GM18861 (cell line): ENCODE data around the gene PLD5.
A peak's percentile ranks its signal among the peaks of the same experiment; 100 is the strongest.
"Not testable (repeated sequence)": the region's sequence is repeated elsewhere in the genome, so short reads cannot be mapped to it uniquely, and the experiment has no call there.

ENCODE experiments used
- ATAC-seq: cut with Tn5 transposase; IDR thresholded peaks from one replicate; pipeline ENCODE4 v1.9.1; 2021; ENCODE audit not compliant: unreplicated experiment

Gene PLD5

DNA sequence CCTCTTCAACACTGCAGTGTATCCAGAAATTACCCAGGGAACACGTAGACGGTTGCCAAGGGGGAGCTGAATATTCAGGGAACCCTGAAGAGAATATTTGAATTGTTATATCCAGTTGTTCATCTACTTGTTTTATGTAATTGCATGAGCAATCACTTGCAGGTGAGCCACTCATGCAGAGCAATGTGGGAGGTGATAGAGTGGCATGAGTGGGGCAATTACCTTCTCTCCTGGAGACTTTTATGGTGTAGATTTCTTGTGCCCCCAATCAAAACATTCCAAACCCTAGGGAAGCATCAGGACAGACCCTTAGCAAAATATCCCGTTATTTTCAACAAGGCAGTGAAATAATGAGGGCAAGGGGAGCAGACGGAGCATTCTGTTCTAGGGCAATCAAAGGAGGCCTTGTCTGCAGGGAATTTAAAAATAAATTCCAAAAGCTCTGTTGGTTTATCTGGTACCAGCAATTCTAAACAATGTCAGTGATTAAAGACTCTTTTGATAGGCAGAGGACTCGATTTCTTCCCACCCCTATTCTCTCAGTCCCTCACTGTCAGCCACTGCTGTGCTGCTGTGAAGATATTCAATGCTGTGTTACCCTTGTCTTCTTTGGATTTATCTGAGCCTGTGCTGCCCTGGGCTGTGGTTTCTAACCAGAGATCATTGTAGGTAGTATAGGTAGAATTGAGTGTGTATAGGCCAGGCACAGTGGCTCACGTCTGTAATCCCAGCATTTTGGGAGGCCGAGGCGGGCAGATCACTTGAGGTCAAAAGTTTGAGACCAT is 345.4 kb downstream of the PLD5 start:
- no peak for ATAC-seq

DNA sequence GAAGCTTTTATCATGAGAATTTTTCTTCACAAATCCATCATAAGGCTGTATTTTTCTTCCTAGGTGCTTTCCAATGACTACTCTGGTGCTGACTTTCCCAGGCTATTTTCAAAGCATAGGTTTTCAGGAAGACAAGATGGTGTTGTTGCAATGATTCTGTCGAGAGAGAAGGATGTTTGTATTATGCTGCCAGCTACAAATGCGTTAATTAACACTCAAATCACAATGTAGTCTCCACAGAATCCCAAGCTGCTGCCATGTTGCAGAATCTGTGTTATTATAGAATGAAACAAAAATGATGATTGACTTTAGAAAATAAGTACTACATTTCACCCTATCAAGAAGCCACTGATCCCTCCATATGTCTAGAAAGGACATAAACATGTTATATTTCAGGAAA is 346.1 kb downstream of the PLD5 start:
- ATAC-seq = no peak

DNA sequence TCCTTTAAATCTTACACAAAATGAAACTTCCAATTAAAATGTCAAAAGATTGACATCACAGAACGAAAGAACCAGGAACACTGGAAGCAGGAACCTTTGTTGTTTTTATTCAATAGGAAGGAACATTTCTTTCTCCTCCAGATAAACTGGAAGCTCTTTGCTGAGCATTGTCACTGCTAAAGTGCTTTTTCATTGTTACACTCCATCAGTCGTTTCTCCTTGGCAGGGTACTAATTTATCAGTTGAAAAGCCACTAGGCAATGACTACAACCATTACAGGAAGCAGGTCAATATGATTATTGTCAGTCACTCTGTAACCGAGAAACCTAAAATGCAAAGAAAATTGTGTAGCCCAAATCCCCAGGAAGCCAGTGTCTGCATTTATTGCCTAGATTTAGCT is 362.4 kb downstream of the PLD5 start:
- no peak for ATAC-seq

DNA sequence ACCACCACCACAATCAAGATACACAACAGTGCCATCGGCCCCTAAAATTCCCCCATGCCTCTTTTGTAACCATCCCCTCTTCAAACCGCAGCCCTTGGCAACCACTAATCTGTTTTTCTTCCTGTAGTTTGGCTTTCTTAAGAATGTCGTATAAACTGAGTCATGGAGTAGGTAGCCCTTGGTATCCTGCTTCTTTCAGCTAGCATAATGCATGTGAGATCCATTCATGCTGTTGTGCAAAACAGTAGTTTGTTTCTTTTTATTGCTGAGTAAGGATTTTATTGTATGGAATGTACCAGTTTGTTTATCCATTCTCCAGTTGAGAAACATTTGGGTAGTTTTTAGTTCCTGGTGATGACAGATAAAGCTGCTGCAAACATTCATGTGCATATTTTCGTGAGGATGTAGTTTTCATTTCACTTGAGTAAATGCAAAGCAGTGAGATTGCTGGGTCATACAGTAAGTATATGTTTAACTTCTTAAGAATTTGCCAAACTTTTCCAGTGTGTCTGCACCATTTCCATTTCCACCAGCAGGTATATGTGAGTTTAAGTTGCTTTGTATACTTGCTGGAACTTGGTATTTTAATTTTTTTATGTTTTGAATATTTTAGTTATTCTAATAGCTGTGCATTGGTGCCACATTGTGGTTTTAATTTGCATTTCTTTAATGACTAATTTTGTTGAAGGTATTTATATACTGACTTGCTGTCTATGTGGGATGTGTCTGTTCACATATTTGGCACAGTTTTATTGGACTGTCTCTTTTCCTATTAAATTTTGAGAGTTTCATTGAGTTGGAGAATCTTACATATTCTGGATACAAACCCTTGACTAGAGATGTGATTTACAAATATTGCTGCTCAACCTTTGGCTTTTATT is 377.2 kb downstream of the PLD5 start:
- peak; percentile 57 for ATAC-seq

DNA sequence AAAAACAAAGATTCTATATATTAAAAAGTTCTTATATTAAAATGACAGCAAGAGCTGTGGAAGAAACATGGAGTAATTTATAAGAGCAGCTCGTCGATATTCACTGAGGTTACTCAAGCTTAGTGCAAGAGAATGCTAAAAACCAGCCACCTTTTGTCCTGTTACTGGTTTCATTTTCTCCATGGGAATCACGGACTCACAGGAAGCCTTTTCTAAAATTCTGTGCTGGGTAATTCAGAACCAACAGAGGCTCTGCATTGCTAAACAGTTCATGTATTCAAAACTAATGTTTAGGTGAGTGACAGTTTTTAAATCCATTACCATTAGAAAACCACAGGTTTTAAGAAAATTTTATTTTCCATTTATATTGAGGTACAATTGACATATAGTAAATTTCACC is 377.8 kb downstream of the PLD5 start:
- no peak for ATAC-seq

DNA sequence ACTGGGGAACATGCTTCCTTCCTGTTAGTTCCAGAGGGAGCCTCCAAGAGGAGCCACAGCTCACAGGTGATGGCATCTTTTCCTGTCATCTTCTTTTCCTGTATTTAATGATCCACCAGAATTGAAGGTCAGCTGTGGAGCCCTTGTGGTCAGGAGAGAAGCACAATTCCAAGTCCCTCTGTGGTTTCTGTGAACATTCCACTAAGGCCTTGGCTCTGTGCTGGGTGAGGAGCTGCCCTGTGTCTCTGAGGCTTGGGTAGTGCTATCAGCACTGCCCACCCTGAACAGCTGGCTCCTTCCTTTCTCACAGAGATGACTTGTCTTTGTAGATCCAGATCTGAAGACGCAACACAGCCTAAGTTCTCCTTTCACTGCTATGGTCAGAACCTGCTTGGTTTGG is 383.7 kb downstream of the PLD5 start:
- ATAC-seq = no peak

DNA sequence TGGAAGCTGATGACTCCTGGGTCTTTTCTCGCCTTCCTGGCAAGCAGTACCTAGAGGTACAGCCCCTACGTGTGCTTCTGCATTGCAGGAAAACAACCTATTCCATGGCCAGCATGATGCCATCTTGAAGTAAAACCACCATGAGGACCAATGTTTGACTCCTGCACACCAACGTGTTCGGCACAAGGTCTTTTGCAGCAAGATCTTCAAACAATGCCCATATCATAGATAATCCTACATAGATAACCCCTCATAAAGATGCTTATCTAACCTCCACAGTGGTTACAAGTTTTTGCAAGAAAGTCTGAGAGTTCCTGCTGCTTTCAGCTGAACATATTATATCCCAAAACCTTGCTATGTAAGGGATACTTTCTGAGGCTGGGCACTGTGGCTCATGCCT is 384.5 kb downstream of the PLD5 start:
- ATAC-seq = peak; percentile 8

DNA sequence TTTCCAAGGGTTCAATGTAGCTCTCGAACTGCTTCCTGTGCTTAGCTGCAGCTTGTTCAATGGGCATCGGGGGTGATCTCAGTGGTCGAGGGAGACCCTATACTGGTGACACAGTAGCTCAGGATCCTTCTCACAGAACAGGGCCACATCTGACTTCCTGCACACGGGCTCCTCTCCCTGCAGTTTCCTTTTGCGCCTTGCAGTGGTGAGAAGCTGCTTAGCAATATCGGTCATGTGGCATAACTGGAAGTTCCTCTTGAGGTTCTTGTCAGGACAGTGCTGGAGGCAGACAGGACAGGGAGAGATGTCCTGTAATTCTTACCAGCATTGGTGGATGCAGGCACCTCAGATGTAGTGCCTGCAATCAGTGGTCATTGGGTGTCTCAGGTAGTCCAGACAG is 385.1 kb downstream of the PLD5 start:
- ATAC-seq = peak; percentile 75

DNA sequence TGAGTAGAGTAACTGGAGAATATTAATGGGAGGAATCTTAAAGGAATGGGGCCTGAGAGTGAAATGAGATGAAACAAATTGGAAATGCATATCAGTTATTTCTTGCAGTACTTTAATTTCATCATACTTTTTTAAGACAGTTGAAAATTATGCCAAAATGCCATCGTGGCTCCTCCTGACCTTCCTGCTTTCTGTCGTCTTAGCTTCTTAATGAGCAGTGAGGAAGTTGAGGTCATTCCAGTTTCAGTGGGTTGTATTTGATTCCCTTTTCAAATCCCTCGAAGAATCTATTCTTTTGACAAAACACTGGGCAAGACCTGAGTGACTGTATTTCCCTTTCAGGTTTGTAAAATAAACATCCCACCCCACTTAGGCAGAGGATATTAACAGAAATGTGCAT is 390.7 kb downstream of the PLD5 start:
- ATAC-seq = no peak

DNA sequence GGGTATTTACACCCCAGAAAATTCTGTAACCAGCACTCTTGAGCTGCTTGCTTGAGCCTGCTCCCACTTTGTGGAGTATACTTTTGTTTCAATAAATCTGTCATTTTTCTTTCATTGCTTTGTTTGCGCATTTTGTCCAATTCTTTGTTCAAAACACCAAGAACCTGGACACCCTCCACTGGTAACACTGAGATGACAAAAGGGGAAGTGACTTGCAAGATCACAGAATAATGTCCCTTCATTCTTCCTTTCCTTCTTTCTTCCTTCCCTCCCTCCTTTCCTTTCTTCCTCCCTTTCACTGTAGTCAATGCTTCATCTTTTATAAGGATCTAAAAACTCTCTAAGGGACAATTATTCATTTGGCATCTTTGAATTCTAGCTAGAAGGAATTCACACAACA is 391.1 kb downstream of the PLD5 start:
- no peak for ATAC-seq

DNA sequence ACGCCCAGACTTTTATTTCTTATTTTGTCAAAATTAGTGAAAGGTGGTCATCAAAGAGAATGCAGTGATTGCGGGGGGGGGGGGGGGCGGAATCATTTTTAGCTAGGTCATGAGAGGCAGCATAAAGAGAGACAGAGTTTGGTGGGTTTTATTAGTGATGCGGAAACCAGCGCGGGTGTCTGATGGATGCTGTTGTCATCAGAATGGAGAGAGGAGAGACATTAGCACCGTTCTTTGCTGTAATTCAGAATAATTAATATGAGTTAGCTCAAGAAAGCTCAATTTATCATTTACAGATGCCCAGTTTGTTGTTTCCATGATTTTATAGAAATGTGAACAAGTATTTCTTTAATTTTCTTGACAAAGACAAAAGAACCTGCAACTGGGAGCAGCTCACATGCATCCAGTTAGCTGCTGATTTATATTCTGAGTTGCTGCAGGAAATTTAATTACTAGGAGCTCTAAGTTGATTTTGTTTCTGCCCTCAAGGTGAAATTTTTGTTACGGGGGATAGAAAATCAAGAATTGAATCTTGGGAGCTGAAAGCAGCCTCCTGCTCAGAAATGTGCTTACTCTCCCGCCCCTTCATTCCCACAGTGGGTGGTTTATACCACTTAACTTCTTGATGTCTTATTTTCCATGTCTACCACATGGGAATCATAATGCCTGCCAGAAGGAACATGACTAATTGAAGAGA is 392.2 kb downstream of the PLD5 start:
- ATAC-seq = no peak

DNA sequence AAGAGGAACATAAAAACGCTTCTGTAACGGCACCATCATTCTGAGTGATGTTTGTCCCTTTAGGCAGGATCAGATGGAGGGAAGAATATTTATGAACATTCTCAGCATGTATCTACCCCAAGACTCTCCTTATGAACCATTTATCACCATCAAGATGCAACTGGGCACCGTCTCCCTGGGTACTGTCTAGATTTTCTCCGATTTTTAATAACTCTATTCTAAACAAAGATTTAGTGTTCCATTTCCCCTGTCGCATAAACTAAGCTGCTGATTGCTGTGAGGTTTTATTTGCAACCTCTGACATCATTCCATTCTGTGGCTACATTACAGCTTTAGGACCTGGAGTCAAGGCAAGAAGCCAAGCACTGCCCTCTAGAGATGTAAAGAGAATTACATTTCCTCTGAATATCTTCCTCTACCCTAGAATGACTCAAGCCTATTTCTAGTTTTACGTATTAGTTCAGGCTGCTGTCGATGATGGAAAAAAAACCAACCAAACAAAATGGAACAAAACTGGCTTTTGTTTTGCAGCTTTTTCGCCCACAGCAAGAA is 395.5 kb downstream of the PLD5 start:
- ATAC-seq = peak; percentile 93

DNA sequence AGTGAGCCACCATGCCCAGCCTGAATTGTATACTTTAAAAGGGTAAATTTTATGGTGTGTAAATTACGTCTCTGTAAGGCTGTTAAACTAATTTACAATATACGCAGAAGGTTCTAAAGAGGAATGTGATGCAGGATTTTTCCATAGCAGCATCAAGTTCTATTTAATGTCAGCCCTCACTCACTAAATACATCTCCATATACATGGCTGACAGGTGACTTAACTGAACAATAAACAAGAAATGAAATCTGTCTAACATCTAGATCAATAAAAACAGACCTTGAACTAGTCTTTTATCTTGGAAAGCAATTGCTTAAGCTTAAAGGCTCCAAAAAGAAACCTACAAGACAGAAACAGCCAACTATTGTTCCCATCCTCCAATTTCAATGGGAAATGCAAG is 404.1 kb downstream of the PLD5 start:
- no peak for ATAC-seq

DNA sequence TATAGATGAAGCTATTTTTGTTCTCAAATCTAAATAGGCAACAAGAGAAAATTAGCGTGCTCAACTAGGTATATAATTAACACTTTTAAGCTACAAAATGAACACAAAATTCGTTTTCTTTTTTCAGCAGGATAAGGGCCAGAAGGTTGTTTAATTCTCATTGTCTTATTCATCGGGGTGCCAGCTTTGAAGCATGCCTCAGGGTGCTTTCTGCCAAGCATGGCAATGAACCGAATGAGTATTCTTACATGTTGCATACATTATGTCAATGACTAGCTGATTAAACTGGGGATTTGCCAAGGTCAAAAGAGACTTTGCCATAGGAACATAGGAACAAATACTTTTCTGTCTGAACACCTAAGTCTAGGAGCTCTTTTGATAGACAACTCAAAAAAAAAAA is 423.6 kb downstream of the PLD5 start:
- ATAC-seq = no peak

DNA sequence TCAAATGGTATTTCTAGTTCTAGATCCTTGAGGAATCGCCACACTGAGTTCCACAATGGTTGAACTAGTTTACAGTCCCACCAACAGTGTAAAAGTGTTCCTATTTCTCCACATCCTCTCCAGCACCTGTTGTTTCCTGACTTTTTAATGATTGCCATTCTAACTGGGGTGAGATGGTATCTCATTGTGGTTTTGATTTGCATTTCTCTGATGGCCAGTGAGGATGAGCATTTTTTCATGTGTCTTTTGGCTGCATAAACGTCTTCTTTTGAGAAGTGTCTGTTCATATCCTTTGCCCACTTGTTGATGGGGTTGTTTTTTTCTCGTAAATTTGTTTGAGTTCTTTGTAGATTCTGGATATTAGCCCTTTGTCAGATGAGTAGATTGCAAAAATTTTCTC is 427.2 kb downstream of the PLD5 start:
- not testable (repeated sequence) for ATAC-seq

DNA sequence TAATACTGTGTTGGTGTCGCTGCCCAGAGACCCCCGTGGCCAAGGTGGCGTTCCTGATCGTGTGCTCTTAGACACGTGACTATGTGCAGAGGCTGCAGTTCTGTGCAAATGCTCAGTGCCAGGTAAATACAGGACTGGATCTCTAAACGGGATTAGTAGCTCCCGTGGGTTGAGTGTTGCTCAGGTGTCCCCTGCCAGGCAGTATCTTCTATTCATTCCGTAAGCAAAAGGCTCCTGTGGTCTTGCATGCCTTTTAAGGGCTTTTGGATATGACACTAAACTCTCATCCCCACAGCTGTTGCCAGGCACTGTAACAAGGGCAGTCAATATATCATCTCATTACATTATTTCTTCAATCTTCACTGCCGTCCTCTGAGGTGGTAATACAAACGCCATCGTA is 431.4 kb downstream of the PLD5 start:
- ATAC-seq = no peak

DNA sequence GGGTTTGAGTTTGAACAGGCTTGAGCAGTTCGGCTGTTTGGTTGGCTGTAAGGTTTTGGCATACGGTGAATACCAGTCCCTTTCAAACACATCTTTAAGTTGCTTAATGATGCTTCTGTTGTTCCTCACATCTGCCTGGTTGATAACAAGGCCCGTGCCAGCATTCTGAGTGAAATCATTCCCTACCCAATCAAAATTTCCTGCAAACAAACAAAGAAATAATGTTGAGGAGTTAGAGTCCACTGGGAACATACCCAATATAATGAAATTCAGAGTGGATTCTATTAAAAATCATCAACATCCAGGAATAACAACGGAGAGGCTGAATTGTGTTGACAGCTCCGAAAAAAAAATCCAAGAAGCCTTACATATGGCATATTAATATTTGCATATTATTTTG is 434.6 kb downstream of the PLD5 start:
- ATAC-seq = no peak

DNA sequence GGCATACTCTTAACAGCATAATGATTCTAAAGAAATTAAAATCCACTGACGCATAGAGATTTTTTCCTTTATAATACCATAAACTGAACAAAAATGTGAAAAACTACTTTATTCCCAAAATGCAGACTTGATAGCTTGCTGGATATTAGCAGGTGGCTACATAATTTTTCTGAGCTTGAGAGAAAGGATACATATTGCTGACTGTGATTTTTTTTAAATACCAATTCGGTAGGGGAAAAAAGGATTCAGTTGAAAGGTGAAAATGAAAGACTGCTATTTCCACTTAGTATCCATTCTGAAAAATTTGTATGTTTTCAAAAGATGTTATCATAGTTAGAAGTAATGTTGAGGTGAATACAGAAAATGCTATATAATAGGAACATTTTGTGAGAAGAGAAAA is 435.6 kb downstream of the PLD5 start:
- ATAC-seq = no peak

DNA sequence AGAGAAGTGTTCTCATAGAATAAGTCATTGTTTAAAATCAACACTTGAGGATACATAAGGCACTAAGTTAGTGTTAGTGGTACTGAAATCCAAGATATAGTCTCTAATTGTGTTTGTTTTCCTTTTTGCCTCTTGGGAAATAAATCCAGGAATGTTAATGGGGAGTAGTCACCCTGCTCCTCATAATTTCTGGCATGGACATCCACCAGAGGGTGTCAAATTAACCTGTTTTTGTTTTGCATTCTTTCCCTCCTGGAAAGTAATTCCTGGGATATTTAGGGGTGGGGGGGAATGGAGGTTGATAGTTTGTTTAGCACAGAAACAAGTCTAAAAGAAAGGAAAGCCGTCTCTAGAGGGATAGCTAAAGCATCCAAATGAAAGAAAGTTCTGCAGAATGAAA is 437.8 kb downstream of the PLD5 start:
- no peak for ATAC-seq

DNA sequence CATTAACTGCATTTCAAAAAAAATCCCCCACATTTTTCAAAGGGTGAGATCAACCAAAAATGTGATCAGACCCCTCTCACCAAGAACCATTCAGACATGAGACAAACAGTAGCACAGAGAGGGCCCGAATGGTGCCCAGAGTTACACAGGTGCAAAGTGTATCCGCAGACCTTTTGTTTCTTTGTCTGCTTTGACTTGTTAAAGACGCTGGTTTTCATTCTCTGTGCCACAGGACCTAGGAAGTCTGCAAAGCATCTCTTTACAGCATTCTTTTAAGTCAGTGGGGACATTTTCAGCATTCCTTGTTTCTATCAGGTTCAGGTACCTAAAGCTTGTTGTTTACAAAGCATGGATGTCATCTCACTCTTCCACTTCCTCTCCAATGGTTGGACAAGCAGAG is 438.4 kb downstream of the PLD5 start:
- no peak for ATAC-seq

DNA sequence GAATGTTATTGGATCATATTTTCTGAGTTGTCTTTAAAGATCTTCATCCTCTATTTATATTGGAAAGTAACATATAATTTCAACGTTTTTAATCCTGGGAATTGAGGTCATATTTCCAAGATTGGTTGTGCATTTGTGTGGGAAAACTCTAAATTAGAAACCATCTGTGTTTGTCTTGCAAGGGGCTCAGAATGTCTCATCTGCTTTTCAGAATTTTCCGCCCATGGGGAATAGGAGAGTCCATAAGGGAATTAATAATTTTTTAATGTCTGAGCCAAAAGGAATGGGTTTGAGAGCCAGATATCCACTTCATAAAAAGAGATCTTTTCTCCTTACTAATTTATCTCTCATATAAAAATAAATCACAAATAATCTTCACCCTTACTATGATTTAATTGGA is 440.8 kb downstream of the PLD5 start:
- ATAC-seq = no peak

DNA sequence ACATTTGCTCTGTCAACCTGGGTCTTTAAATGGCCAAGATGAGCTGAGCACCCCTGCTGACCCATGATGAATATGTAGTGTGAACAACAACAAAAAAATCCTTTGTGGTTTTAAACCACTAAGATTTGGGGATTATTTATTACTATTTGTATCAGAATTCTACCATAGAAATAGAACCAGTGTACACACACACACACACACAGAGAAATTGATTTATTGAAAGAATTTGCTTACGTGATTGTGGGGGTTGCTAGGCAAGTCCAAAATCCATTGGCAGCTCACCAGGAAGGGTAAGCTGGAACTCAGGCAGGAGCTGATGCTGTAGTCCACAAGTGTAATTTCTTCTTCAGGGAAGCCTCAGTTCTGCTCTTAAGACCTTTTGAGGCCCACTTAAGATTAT is 443.1 kb downstream of the PLD5 start:
- ATAC-seq = no peak
